ENCODE data around the gene DNAJC24.

DNA sequence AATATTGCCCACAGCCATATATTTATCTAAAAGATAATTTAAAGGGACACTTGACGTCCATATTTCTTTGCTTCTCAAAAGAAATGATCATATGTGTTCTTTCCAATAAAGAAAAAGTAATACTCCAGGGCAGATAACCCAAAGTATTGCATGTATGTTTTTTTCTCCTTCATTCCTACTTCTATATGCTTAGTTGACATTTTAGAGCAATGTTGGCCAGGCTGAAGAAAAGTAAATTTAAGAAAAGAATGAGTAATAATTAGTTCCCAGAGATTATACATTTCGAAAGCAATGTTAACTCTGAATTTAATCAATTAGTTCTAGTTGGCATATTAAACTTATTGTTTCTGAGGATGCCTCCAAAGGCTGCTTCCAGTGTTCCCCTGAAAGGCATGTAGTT, 48.2 kb downstream of the DNAJC24 start:
- no peak for TF ChIP-seq POLR2A (IDR thresholded peaks at IDR 0.05)
- TF ChIP-seq, protein P1, sequence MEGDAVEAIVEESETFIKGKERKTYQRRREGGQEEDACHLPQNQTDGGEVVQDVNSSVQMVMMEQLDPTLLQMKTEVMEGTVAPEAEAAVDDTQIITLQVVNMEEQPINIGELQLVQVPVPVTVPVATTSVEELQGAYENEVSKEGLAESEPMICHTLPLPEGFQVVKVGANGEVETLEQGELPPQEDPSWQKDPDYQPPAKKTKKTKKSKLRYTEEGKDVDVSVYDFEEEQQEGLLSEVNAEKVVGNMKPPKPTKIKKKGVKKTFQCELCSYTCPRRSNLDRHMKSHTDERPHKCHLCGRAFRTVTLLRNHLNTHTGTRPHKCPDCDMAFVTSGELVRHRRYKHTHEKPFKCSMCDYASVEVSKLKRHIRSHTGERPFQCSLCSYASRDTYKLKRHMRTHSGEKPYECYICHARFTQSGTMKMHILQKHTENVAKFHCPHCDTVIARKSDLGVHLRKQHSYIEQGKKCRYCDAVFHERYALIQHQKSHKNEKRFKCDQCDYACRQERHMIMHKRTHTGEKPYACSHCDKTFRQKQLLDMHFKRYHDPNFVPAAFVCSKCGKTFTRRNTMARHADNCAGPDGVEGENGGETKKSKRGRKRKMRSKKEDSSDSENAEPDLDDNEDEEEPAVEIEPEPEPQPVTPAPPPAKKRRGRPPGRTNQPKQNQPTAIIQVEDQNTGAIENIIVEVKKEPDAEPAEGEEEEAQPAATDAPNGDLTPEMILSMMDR (IDR thresholded peaks at IDR 0.05 in 4 of 5, conservative IDR thresholded peaks at IDR 0.05 in 1 of 5): no peak

All from gastrocnemius medialis (tissue), 4 donors.